GM12878 (cell line): ENCODE data around the gene FANCD2. TPM values are rescaled to one million over a fixed set of nuclear protein-coding genes. Genes with fewer than 3 reads are reported as not detected.
A peak's percentile ranks its signal among the peaks of the same experiment; 100 is the strongest.

Experiments
- CHD4 ChIP-seq: fragments of 200-600 bp; sonication (generic); IDR thresholded peaks from 2 replicates; pipeline ENCODE4 v1.6.1; 2016; ENCODE audit warnings: mild to moderate bottlenecking
- DPF2 ChIP-seq: fragments of 450-650 bp; IDR thresholded peaks from 2 replicates; pipeline ENCODE4 v1.6.1; 2017; ENCODE audit warnings: mild to moderate bottlenecking
- HCFC1 ChIP-seq: fragments of 150-350 bp; IDR thresholded peaks from 2 replicates; pipeline ENCODE4 v1.6.1; 2014; ENCODE audit warnings: low read length
- IRF4 ChIP-seq: IDR thresholded peaks from 2 replicates; pipeline ENCODE4 v1.6.1; 2011; ENCODE audit warnings: low read depth, low read length
- IRF5 ChIP-seq: fragments of 450-650 bp; IDR thresholded peaks from 2 replicates; pipeline ENCODE4 v1.6.1; 2017; ENCODE audit warnings: borderline replicate concordance
- NRF1 ChIP-seq: conservative IDR thresholded peaks from 2 replicates; pipeline ENCODE4 v1.6.1; 2011; ENCODE audit warnings: mild to moderate bottlenecking, low read depth, low read length, improper control_type of control experiment
- PBX3 ChIP-seq: IDR thresholded peaks from 2 replicates; pipeline ENCODE4 v1.6.1; 2011; ENCODE audit warnings: mild to moderate bottlenecking, low read depth, low read length, moderate library complexity; ENCODE audit not compliant: insufficient replicate concordance
- PML ChIP-seq: IDR thresholded peaks from 2 replicates; pipeline ENCODE4 v1.6.1; 2012; ENCODE audit warnings: low read length, inconsistent platforms
- RUNX3 ChIP-seq: IDR thresholded peaks from 2 replicates; pipeline ENCODE4 v1.6.1; 2012; ENCODE audit warnings: low read length, inconsistent platforms
- ZNF687 ChIP-seq: fragments of 450-650 bp; IDR thresholded peaks from 2 replicates; pipeline ENCODE4 v1.6.1; 2017; ENCODE audit warnings: mild to moderate bottlenecking, moderate library complexity
- polyA plus RNA-seq, 11 experiments: library from polyadenylated mRNA; depleted of rRNA in 4 of 11; unstranded in 6 of 11; stranded (reverse) in 5 of 11; fragments of >200 nt; fragmentation: Nextera tagmentation in 4 of 11; fragmentation: Illumina TruSeq in 1 of 11; extraction: Ambion mirVana in 4 of 11; extraction: Trizol in 1 of 11; gene quantifications; 1 replicate in 1 of 11; 2 replicates in 10 of 11; pipeline versions ENCODE4 v1.2.1 to v1.2.3, GENCODE V29; 2011 to 2016; ENCODE audit warnings: inconsistent platforms in 2 of 11, missing spikeins in 2 of 11, low read depth in 1 of 11
- total RNA-seq, 4 experiments: library from RNA; depleted of rRNA in 3 of 4; stranded (reverse); fragments of >200 nt in 3 of 4; fragmentation: Illumina TruSeq in 1 of 4; extraction: Trizol in 1 of 4; gene quantifications; 2 replicates each; pipeline versions ENCODE4 v1.2.1 to v1.2.3, GENCODE V29; 2013 to 2021
- TF ChIP-seq, protein P1 (sequence below): IDR thresholded peaks from 2 replicates; pipeline ENCODE4 v1.6.1; 2011; ENCODE audit warnings: low read depth, low read length, improper control_type of control experiment, borderline replicate concordance
- TF ChIP-seq, protein P2 (sequence below): fragments of 450-650 bp; IDR thresholded peaks from 2 replicates; pipeline ENCODE4 v1.6.1; 2017; ENCODE audit warnings: low read depth, mild to moderate bottlenecking, moderate library complexity
- TF ChIP-seq, protein P3 (sequence below): fragments of 450-650 bp; IDR thresholded peaks from 2 replicates; pipeline ENCODE4 v1.6.1; 2017; ENCODE audit warnings: mild to moderate bottlenecking, moderate library complexity
- TF ChIP-seq, protein P4 (sequence below): fragments of 450-650 bp; IDR thresholded peaks from 2 replicates; pipeline ENCODE4 v1.6.1; 2016; ENCODE audit warnings: mild to moderate bottlenecking

FANCD2 gene
- total and polyA plus RNA-seq, 10 of the 15 experiments (the other 5 are each of a cell fraction or from before 2014, with no cell fraction given), result 37.9 to 72.8 (median 56.2) TPM

DNA sequence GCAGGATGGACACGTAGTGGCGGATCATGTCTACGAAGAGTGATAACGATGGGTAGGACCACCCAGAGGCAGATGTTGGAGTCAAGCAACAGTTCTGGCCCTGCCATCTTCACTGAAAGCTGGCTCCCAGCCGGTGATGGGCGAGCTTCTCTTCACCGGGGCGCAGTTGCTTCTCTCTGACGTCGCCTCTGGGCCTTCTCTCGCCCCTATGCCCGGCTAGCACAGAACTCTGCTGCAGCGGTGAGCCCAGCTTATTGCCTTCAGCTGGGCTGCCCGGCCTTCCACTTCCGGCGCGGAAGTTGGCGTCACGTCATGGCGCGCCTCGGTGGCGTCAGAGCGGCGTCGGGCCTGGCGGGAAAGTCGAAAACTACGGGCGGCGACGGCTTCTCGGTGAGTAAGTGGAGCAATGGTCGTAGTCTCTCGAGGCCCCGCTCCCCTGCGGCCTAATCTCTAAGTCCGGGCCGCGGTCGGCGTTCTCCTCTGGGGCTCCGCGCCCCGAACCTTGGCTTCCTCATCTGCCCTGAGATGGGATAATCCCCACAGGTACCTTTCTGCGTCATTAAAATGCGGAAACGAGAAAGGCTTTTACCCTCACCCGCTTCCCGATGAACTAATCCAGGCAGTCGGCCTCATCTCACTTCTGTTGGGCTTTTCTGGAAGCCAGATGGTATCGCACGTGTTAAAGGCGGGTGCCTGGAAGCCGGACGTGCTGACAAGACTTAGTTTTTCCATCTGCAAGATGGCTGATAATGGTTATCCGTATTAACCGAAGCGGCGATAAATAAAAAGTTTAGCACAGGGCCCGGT is at the start of gene FANCD2 (continued):
- TF ChIP-seq, protein P1, sequence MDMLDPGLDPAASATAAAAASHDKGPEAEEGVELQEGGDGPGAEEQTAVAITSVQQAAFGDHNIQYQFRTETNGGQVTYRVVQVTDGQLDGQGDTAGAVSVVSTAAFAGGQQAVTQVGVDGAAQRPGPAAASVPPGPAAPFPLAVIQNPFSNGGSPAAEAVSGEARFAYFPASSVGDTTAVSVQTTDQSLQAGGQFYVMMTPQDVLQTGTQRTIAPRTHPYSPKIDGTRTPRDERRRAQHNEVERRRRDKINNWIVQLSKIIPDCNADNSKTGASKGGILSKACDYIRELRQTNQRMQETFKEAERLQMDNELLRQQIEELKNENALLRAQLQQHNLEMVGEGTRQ, result no peak
- peak; percentile 77 for TF ChIP-seq PML
- TF ChIP-seq CHD4, result no peak
- TF ChIP-seq, protein P2, sequence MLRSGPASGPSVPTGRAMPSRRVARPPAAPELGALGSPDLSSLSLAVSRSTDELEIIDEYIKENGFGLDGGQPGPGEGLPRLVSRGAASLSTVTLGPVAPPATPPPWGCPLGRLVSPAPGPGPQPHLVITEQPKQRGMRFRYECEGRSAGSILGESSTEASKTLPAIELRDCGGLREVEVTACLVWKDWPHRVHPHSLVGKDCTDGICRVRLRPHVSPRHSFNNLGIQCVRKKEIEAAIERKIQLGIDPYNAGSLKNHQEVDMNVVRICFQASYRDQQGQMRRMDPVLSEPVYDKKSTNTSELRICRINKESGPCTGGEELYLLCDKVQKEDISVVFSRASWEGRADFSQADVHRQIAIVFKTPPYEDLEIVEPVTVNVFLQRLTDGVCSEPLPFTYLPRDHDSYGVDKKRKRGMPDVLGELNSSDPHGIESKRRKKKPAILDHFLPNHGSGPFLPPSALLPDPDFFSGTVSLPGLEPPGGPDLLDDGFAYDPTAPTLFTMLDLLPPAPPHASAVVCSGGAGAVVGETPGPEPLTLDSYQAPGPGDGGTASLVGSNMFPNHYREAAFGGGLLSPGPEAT, result peak; percentile 93
- peak; percentile 22; the same call in 1 of the 2 replicates for TF ChIP-seq RUNX3
- TF ChIP-seq, protein P3, sequence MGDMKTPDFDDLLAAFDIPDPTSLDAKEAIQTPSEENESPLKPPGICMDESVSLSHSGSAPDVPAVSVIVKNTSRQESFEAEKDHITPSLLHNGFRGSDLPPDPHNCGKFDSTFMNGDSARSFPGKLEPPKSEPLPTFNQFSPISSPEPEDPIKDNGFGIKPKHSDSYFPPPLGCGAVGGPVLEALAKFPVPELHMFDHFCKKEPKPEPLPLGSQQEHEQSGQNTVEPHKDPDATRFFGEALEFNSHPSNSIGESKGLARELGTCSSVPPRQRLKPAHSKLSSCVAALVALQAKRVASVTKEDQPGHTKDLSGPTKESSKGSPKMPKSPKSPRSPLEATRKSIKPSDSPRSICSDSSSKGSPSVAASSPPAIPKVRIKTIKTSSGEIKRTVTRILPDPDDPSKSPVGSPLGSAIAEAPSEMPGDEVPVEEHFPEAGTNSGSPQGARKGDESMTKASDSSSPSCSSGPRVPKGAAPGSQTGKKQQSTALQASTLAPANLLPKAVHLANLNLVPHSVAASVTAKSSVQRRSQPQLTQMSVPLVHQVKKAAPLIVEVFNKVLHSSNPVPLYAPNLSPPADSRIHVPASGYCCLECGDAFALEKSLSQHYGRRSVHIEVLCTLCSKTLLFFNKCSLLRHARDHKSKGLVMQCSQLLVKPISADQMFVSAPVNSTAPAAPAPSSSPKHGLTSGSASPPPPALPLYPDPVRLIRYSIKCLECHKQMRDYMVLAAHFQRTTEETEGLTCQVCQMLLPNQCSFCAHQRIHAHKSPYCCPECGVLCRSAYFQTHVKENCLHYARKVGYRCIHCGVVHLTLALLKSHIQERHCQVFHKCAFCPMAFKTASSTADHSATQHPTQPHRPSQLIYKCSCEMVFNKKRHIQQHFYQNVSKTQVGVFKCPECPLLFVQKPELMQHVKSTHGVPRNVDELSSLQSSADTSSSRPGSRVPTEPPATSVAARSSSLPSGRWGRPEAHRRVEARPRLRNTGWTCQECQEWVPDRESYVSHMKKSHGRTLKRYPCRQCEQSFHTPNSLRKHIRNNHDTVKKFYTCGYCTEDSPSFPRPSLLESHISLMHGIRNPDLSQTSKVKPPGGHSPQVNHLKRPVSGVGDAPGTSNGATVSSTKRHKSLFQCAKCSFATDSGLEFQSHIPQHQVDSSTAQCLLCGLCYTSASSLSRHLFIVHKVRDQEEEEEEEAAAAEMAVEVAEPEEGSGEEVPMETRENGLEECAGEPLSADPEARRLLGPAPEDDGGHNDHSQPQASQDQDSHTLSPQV, result no peak
- TF ChIP-seq DPF2, result peak; percentile 28; the same call in 1 of the 2 replicates
- TF ChIP-seq NRF1, result no peak
- TF ChIP-seq, protein P4, sequence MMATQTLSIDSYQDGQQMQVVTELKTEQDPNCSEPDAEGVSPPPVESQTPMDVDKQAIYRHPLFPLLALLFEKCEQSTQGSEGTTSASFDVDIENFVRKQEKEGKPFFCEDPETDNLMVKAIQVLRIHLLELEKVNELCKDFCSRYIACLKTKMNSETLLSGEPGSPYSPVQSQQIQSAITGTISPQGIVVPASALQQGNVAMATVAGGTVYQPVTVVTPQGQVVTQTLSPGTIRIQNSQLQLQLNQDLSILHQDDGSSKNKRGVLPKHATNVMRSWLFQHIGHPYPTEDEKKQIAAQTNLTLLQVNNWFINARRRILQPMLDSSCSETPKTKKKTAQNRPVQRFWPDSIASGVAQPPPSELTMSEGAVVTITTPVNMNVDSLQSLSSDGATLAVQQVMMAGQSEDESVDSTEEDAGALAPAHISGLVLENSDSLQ, result no peak
- TF ChIP-seq PBX3, result peak; percentile 27
- TF ChIP-seq IRF5, result no peak
- TF ChIP-seq ZNF687, result peak; percentile 55; the same call in 1 of the 2 replicates
- TF ChIP-seq HCFC1, result peak; percentile 84
- 0 out of 2 replicates have a peak, but pooled peaks have one; percentile 7 for TF ChIP-seq IRF4
